A549 (cell line): ENCODE data around the gene ARHGAP23. TPM values are rescaled to one million over a fixed set of nuclear protein-coding genes. Genes with fewer than 3 reads are reported as not detected.

Experiments
- ATAC-seq, 2 experiments: fragments of 200-7000 bp in 1 of 2; fragments of >200 bp in 1 of 2; cut with Nextera tagmentation in 1 of 2; cut with Tn5 transposase in 1 of 2; 3 replicates each; pipeline versions ENCODE4 v1.8.0 to v1.9.1; 2018 to 2020; ENCODE audit warnings: mild to moderate bottlenecking in 1 of 2, moderate library complexity in 1 of 2
- CTCF ChIA-PET: fragments of 300-600 bp; sonication (Branson Sonifier 250); formaldehyde crosslinking; extraction: SDS; loops from one replicate; lab custom pipeline; 2021; ENCODE audit warnings: antibody characterized with exemption, inconsistent platforms; lab: Yijun Ruan, JAX
- POLR2A ChIA-PET: fragments of 350-600 bp; formaldehyde crosslinking; extraction: SDS; loops from one replicate; lab custom pipeline; 2021; ENCODE audit warnings: antibody characterized with exemption, inconsistent platforms; lab: Yijun Ruan, JAX
- DNase-seq, 2 experiments: peaks; one replicate each; pipeline versions ENCODE4 v3.0.0 to v3.0.0-alpha.2; 2011 to 2016; ENCODE audit warnings: low read depth in 1 of 2, low spot score in 1 of 2
- FAIRE-seq: peaks from 2 replicates; lab custom pipeline; 2011; peaks lifted over from hg19 to GRCh38; lab: Jason Lieb, UNC
- H3K27ac ChIP-seq, 2 experiments: fragments of >200 bp; sonication (Bioruptor Twin); formaldehyde crosslinking; 3 replicates each; pipeline ENCODE4 v1.5.1; 2016 to 2017
- H3K4me1 ChIP-seq: fragments of >200 bp; sonication (Bioruptor Twin); formaldehyde crosslinking; 3 replicates; pipeline ENCODE4 v1.6.1; 2016
- H3K4me2 ChIP-seq: fragments of >200 bp; sonication (Bioruptor Twin); formaldehyde crosslinking; 3 replicates; pipeline ENCODE4 v1.6.1; 2016
- H3K4me3 ChIP-seq: fragments of >200 bp; sonication (Bioruptor Twin); formaldehyde crosslinking; 3 replicates; pipeline ENCODE4 v1.5.1; 2016
- H3K9me3 ChIP-seq: fragments of >200 bp; sonication (Bioruptor Twin); formaldehyde crosslinking; 3 replicates; pipeline ENCODE4 v1.6.1; 2016
- BCL3 ChIP-seq: fragments of >200 bp; sonication (Bioruptor Twin); formaldehyde crosslinking; IDR thresholded peaks from 3 replicates; pipeline ENCODE4 v1.6.1; 2016
- CBX2 ChIP-seq: fragments of 200-600 bp; sonication (generic); IDR thresholded peaks from 2 replicates; pipeline ENCODE4 v1.6.1; 2016; ENCODE audit warnings: low read depth, mild to moderate bottlenecking, borderline replicate concordance
- CBX8 ChIP-seq: fragments of 200-600 bp; sonication (generic); IDR thresholded peaks from 2 replicates; pipeline ENCODE4 v1.6.1; 2016
- CHD4 ChIP-seq: fragments of 200-600 bp; sonication (generic); IDR thresholded peaks from 2 replicates; pipeline ENCODE4 v1.6.1; 2016; ENCODE audit warnings: antibody characterized with exemption, mild to moderate bottlenecking, borderline replicate concordance
- EHF ChIP-seq: fragments of 250-450 bp; sonication (Bioruptor Pico); IDR thresholded peaks from 2 replicates; pipeline ENCODE4 v1.5.0; 2020; ENCODE audit warnings: mild to moderate bottlenecking
- ELK1 ChIP-seq: fragments of 150-350 bp; IDR thresholded peaks from 2 replicates; pipeline ENCODE4 v1.6.1; 2014; ENCODE audit warnings: low read depth, mild to moderate bottlenecking, low read length
- FOSB ChIP-seq: fragments of 250-450 bp; sonication (Bioruptor Pico); IDR thresholded peaks from 2 replicates; pipeline ENCODE4 v1.5.0; 2020; ENCODE audit warnings: mild to moderate bottlenecking, moderate library complexity
- FOSL2 ChIP-seq, 2 experiments: fragments of 450-650 bp in 1 of 2; fragments of >200 bp in 1 of 2; sonication (Bioruptor Twin) in 1 of 2; formaldehyde crosslinking; IDR thresholded peaks; 2 replicates each; pipeline versions ENCODE4 v1.5.0 to v1.6.1; 2016 to 2020; ENCODE audit warnings: mild to moderate bottlenecking in 1 of 2, moderate library complexity in 1 of 2
- HMGXB4 ChIP-seq: fragments of 250-450 bp; sonication (Bioruptor Pico); IDR thresholded peaks from 2 replicates; pipeline ENCODE4 v1.5.0; 2021; ENCODE audit warnings: mild to moderate bottlenecking, moderate library complexity, borderline replicate concordance
- HOXB13 ChIP-seq: fragments of 250-450 bp; sonication (Bioruptor Pico); IDR thresholded peaks from 2 replicates; pipeline ENCODE4 v1.5.0; 2020; ENCODE audit warnings: low read depth, mild to moderate bottlenecking, moderate library complexity
- HOXB5 ChIP-seq: fragments of 250-450 bp; sonication (Bioruptor Pico); IDR thresholded peaks from 2 replicates; pipeline ENCODE4 v1.5.0; 2020; ENCODE audit warnings: mild to moderate bottlenecking, moderate library complexity
- JUN ChIP-seq, 2 experiments: fragments of >200 bp; sonication (Bioruptor Twin); formaldehyde crosslinking; IDR thresholded peaks; 2 replicates in 1 of 2; 3 replicates in 1 of 2; pipeline ENCODE4 v1.6.1; 2016 to 2017
- JUNB ChIP-seq: fragments of >200 bp; sonication (Bioruptor Twin); formaldehyde crosslinking; IDR thresholded peaks from 2 replicates; pipeline ENCODE4 v1.6.1; 2016
- MAFK ChIP-seq: fragments of 450-650 bp; IDR thresholded peaks from 2 replicates; pipeline ENCODE4 v1.6.1; 2014; ENCODE audit not compliant: partially characterized antibody
- MAX ChIP-seq: IDR thresholded peaks from 2 replicates; pipeline ENCODE4 v1.6.1; 2012
- MAZ ChIP-seq: fragments of 150-350 bp; IDR thresholded peaks from 2 replicates; pipeline ENCODE4 v1.6.1; 2014; ENCODE audit warnings: antibody characterized with exemption, low read depth, low read length, borderline replicate concordance
- NFE2L2 ChIP-seq: fragments of 150-350 bp; conservative IDR thresholded peaks from 2 replicates; pipeline ENCODE4 v1.6.1; 2014; ENCODE audit warnings: low read length
- NPAS2 ChIP-seq: fragments of 250-450 bp; sonication (Bioruptor Pico); IDR thresholded peaks from 2 replicates; pipeline ENCODE4 v1.8.0; 2022; ENCODE audit warnings: mild to moderate bottlenecking, moderate library complexity, borderline replicate concordance
- PBX3 ChIP-seq: IDR thresholded peaks from 2 replicates; pipeline ENCODE4 v1.6.1; 2012
- POLR2A ChIP-seq: IDR thresholded peaks from 2 replicates; pipeline ENCODE4 v1.6.1; 2012; ENCODE audit warnings: mild to moderate bottlenecking, low read length
- RAD21 ChIP-seq, 2 experiments: fragments of >200 bp in 1 of 2; sonication (Bioruptor Twin) in 1 of 2; formaldehyde crosslinking in 1 of 2; IDR thresholded peaks in 1 of 2; conservative IDR thresholded peaks in 1 of 2; 2 replicates in 1 of 2; 3 replicates in 1 of 2; pipeline ENCODE4 v1.6.1; 2012 to 2018; ENCODE audit warnings: inconsistent platforms in 1 of 2
- RCOR1 ChIP-seq: fragments of 150-350 bp; IDR thresholded peaks from 2 replicates; pipeline ENCODE4 v1.6.1; 2014; ENCODE audit warnings: antibody characterized with exemption, low read length, low read depth
- RNF2 ChIP-seq: fragments of 200-600 bp; sonication (generic); IDR thresholded peaks from 2 replicates; pipeline ENCODE4 v1.6.1; 2016; ENCODE audit warnings: low read depth, mild to moderate bottlenecking, antibody characterized with exemption, moderate library complexity, borderline replicate concordance
- SMC3 ChIP-seq: fragments of >200 bp; sonication (Bioruptor Twin); formaldehyde crosslinking; IDR thresholded peaks from 3 replicates; pipeline ENCODE4 v1.6.1; 2018; ENCODE audit warnings: inconsistent platforms
- SREBF2 ChIP-seq: fragments of 450-650 bp; IDR thresholded peaks from 2 replicates; pipeline ENCODE4 v1.6.1; 2014; ENCODE audit warnings: mild to moderate bottlenecking, moderate library complexity
- ZC3H11A ChIP-seq: fragments of 450-650 bp; IDR thresholded peaks from 2 replicates; pipeline ENCODE4 v1.6.1; 2014; ENCODE audit warnings: antibody characterized with exemption, mild to moderate bottlenecking
- WGBS: methylation state at CpG from one replicate; pipeline ENCODE4 v1.1.6; 2017; ENCODE audit errors: missing lambda C conversion rate; 5-methylcytosine and 5-hydroxymethylcytosine counted together
- polyA plus RNA-seq, 4 experiments: library from polyadenylated mRNA; depleted of rRNA in 3 of 4; stranded (reverse); fragments of >200 nt; fragmentation: RNase III in 1 of 4; extraction: RNeasy Plus Mini Kit Qiagen cat#74134 plus additional on column Dnase treatment in 1 of 4; gene quantifications; 2 replicates in 3 of 4; 3 replicates in 1 of 4; pipeline ENCODE4 v1.2.3, GENCODE V29; 2011 to 2017

The ARHGAP23 gene
- polyA plus RNA-seq, 2 of the 4 experiments (the other 2 are of a cell fraction), result 4.8 to 32.6 TPM

- Histone ChIP-seq H3K4me3 (no peak overlapping the region), H3K4me2 (no peak overlapping the region), H3K4me1 (no peaks in the 10 kb centered on the region), H3K27ac (no peak overlapping the region), H3K9me3 (no peaks in the 10 kb centered on the region)
- ATAC-seq (no peak), DNase-seq (no peak), FAIRE-seq (no peak)
- TF ChIP-seq HOXB5, result no peak
- TF ChIP-seq HMGXB4 (CRISPR knock-in tag), result no peak
- no peak for TF ChIP-seq SREBF2
- no peak for TF ChIP-seq JUNB
- TF ChIP-seq SMC3, result no peak
- TF ChIP-seq ELK1, result no peak
- no peak for TF ChIP-seq NPAS2
- TF ChIP-seq BCL3, result no peak
- no peak for TF ChIP-seq CBX8
- no peak for TF ChIP-seq RAD21 (conservative IDR thresholded peaks at IDR 0.05 in 1 of 2, IDR thresholded peaks at IDR 0.05 in 1 of 2)
- no peak for TF ChIP-seq CBX2
- no peak for TF ChIP-seq RCOR1
- TF ChIP-seq ZC3H11A, result no peak
- no peak for TF ChIP-seq MAZ
- TF ChIP-seq FOSL2 (IDR thresholded peaks at IDR 0.05), result no peak
- no peak for TF ChIP-seq FOSL2 (CRISPR knock-in tag; IDR thresholded peaks at IDR 0.05)
- no peak for TF ChIP-seq NFE2L2
- TF ChIP-seq MAFK, result no peak
- no peak for TF ChIP-seq MAX
- WGBS, result 78% methylated on average over 11 of the region's 11 CpGs
- CTCF ChIA-PET, result interaction anchor here (0.8 to 28.4 kb wide), 7 partner anchors 8 to 126 kb away, joined by 3 to 948 read pairs (median 5); partner anchors contain the start of gene SRCIN1
- POLR2A ChIA-PET, result no interaction called here
Observed at GRCh38 chr17:38541281-38541680, 113.0 kb downstream of the ARHGAP23 start.

GRCh38 chr17:38542286-38542685 lies 114.0 kb downstream of the ARHGAP23 start:
- no peak overlapping the region for H3K27ac ChIP-seq
- H3K4me1 ChIP-seq, result no peaks in the 10 kb centered on the region
- POLR2A ChIA-PET, result no interaction called here
- no peaks in the 10 kb centered on the region for H3K9me3 ChIP-seq
- FAIRE-seq (no peak), ATAC-seq (no peak), DNase-seq (no peak)
- 87% methylated on average over 8 of the region's 8 CpGs for WGBS
- no peak overlapping the region for H3K4me3 ChIP-seq
- no peak overlapping the region for H3K4me2 ChIP-seq
- CTCF ChIA-PET, result interaction anchor here (0.9 to 28.4 kb wide), 9 partner anchors 14 to 125 kb away, joined by 3 to 948 read pairs (median 5); partner anchors contain the start of gene SRCIN1
- TF ChIP-seq ZC3H11A, result no peak
- no peak for TF ChIP-seq ELK1
- no peak for TF ChIP-seq RNF2
- no peak for TF ChIP-seq POLR2A
- no peak for TF ChIP-seq CHD4
- no peak for TF ChIP-seq BCL3
- no peak for TF ChIP-seq SMC3
- TF ChIP-seq JUN (IDR thresholded peaks at IDR 0.05), result no peak
- no peak for TF ChIP-seq EHF (CRISPR knock-in tag)
- no peak for TF ChIP-seq PBX3
- TF ChIP-seq HOXB13, result no peak
- TF ChIP-seq SREBF2, result no peak
- no peak for TF ChIP-seq RAD21 (conservative IDR thresholded peaks at IDR 0.05 in 1 of 2, IDR thresholded peaks at IDR 0.05 in 1 of 2)
- TF ChIP-seq FOSB (CRISPR knock-in tag), result no peak
